ENCODE data around the gene LRMDA. TPM values are rescaled to one million over a fixed set of nuclear protein-coding genes. Genes with fewer than 3 reads are reported as not detected.

The LRMDA gene
- total and polyA plus RNA-seq, 2 of the 13 experiments (the other 11 are each of a cell fraction or from before 2014, with no cell fraction given): 13.4 to 22.0 TPM

DNA sequence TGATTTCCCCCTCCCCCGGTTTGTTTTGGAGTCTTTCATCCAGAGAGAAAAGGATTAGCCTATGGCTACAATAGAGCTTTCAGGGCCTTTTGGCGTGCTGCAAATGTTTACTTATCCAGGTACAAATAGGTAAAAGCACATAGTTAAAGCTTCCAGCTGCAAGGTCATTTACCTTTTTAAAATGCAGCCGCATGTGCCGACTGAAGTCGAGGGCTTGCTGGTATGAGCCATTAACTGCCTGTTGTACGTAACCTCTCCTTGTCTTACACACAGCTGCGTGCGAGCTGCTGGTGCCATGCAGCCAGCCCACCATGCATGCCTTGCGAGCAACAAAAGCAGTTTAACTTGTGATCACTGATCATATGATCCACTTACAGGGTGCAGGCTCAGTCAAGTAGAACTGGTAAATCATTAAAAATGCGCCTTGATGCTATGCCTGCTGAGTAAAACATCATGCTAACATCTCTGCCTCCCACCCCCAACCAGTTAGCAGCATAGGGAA, 866.4 kb downstream of the LRMDA start (continued):
- TF ChIP-seq, protein P1, sequence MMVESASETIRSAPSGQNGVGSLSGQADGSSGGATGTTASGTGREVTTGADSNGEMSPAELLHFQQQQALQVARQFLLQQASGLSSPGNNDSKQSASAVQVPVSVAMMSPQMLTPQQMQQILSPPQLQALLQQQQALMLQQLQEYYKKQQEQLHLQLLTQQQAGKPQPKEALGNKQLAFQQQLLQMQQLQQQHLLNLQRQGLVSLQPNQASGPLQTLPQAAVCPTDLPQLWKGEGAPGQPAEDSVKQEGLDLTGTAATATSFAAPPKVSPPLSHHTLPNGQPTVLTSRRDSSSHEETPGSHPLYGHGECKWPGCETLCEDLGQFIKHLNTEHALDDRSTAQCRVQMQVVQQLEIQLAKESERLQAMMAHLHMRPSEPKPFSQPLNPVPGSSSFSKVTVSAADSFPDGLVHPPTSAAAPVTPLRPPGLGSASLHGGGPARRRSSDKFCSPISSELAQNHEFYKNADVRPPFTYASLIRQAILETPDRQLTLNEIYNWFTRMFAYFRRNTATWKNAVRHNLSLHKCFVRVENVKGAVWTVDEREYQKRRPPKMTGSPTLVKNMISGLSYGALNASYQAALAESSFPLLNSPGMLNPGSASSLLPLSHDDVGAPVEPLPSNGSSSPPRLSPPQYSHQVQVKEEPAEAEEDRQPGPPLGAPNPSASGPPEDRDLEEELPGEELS (CRISPR knock-in tag; IDR thresholded peaks at IDR 0.05): peak; percentile 77
- TF ChIP-seq JUND (CRISPR knock-in tag; IDR thresholded peaks at IDR 0.05) (peak; percentile 59; the same call in 1 of the 2 replicates), ZNF292 (CRISPR knock-in tag; IDR thresholded peaks at IDR 0.05; ENCODE audit: borderline replicate concordance, low read depth) (peak; percentile 92; the same call in 1 of the 2 replicates), THRA (CRISPR knock-in tag; IDR thresholded peaks at IDR 0.05; ENCODE audit: borderline replicate concordance) (peak; percentile 18; the same call in 1 of the 2 replicates), KAT8 (CRISPR knock-in tag; IDR thresholded peaks at IDR 0.05) (peak; percentile 45; the same call in 1 of the 2 replicates), ONECUT2 (CRISPR knock-in tag; IDR thresholded peaks at IDR 0.05) (no peak), SMYD3 (CRISPR knock-in tag; IDR thresholded peaks at IDR 0.05) (no peak), SIN3A (IDR thresholded peaks at IDR 0.05; ENCODE audit: borderline replicate concordance, low read depth, low read length) (no peak), SRSF1 (optimal IDR thresholded peaks at IDR 0.05; ENCODE audit: low read depth, low read length) (no peak), ZNF749 (CRISPR knock-in tag; IDR thresholded peaks at IDR 0.05; ENCODE audit: borderline replicate concordance) (no peak), HNRNPL (IDR thresholded peaks at IDR 0.05; ENCODE audit: low read depth, low read length) (no peak), TBX2 (CRISPR knock-in tag; IDR thresholded peaks at IDR 0.05; ENCODE audit: borderline replicate concordance) (peak; percentile 85), ZNF24 (IDR thresholded peaks at IDR 0.05) (no peak), KLF6 (CRISPR knock-in tag; IDR thresholded peaks at IDR 0.05) (no peak)
- TF ChIP-seq, protein P2, sequence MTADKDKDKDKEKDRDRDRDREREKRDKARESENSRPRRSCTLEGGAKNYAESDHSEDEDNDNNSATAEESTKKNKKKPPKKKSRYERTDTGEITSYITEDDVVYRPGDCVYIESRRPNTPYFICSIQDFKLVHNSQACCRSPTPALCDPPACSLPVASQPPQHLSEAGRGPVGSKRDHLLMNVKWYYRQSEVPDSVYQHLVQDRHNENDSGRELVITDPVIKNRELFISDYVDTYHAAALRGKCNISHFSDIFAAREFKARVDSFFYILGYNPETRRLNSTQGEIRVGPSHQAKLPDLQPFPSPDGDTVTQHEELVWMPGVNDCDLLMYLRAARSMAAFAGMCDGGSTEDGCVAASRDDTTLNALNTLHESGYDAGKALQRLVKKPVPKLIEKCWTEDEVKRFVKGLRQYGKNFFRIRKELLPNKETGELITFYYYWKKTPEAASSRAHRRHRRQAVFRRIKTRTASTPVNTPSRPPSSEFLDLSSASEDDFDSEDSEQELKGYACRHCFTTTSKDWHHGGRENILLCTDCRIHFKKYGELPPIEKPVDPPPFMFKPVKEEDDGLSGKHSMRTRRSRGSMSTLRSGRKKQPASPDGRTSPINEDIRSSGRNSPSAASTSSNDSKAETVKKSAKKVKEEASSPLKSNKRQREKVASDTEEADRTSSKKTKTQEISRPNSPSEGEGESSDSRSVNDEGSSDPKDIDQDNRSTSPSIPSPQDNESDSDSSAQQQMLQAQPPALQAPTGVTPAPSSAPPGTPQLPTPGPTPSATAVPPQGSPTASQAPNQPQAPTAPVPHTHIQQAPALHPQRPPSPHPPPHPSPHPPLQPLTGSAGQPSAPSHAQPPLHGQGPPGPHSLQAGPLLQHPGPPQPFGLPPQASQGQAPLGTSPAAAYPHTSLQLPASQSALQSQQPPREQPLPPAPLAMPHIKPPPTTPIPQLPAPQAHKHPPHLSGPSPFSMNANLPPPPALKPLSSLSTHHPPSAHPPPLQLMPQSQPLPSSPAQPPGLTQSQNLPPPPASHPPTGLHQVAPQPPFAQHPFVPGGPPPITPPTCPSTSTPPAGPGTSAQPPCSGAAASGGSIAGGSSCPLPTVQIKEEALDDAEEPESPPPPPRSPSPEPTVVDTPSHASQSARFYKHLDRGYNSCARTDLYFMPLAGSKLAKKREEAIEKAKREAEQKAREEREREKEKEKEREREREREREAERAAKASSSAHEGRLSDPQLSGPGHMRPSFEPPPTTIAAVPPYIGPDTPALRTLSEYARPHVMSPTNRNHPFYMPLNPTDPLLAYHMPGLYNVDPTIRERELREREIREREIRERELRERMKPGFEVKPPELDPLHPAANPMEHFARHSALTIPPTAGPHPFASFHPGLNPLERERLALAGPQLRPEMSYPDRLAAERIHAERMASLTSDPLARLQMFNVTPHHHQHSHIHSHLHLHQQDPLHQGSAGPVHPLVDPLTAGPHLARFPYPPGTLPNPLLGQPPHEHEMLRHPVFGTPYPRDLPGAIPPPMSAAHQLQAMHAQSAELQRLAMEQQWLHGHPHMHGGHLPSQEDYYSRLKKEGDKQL (CRISPR knock-in tag; IDR thresholded peaks at IDR 0.05; ENCODE audit: low read depth): peak; percentile 69; the same call in 1 of the 2 replicates
- TF ChIP-seq, protein P3, sequence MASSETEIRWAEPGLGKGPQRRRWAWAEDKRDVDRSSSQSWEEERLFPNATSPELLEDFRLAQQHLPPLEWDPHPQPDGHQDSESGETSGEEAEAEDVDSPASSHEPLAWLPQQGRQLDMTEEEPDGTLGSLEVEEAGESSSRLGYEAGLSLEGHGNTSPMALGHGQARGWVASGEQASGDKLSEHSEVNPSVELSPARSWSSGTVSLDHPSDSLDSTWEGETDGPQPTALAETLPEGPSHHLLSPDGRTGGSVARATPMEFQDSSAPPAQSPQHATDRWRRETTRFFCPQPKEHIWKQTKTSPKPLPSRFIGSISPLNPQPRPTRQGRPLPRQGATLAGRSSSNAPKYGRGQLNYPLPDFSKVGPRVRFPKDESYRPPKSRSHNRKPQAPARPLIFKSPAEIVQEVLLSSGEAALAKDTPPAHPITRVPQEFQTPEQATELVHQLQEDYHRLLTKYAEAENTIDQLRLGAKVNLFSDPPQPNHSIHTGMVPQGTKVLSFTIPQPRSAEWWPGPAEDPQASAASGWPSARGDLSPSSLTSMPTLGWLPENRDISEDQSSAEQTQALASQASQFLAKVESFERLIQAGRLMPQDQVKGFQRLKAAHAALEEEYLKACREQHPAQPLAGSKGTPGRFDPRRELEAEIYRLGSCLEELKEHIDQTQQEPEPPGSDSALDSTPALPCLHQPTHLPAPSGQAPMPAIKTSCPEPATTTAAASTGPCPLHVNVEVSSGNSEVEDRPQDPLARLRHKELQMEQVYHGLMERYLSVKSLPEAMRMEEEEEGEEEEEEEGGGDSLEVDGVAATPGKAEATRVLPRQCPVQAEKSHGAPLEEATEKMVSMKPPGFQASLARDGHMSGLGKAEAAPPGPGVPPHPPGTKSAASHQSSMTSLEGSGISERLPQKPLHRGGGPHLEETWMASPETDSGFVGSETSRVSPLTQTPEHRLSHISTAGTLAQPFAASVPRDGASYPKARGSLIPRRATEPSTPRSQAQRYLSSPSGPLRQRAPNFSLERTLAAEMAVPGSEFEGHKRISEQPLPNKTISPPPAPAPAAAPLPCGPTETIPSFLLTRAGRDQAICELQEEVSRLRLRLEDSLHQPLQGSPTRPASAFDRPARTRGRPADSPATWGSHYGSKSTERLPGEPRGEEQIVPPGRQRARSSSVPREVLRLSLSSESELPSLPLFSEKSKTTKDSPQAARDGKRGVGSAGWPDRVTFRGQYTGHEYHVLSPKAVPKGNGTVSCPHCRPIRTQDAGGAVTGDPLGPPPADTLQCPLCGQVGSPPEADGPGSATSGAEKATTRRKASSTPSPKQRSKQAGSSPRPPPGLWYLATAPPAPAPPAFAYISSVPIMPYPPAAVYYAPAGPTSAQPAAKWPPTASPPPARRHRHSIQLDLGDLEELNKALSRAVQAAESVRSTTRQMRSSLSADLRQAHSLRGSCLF (CRISPR knock-in tag; IDR thresholded peaks at IDR 0.05; ENCODE audit: borderline replicate concordance): no peak

Measured in HepG2 (cell line).